Measurements from ENCODE around the gene ZNF511.

Gene ZNF511

DNA sequence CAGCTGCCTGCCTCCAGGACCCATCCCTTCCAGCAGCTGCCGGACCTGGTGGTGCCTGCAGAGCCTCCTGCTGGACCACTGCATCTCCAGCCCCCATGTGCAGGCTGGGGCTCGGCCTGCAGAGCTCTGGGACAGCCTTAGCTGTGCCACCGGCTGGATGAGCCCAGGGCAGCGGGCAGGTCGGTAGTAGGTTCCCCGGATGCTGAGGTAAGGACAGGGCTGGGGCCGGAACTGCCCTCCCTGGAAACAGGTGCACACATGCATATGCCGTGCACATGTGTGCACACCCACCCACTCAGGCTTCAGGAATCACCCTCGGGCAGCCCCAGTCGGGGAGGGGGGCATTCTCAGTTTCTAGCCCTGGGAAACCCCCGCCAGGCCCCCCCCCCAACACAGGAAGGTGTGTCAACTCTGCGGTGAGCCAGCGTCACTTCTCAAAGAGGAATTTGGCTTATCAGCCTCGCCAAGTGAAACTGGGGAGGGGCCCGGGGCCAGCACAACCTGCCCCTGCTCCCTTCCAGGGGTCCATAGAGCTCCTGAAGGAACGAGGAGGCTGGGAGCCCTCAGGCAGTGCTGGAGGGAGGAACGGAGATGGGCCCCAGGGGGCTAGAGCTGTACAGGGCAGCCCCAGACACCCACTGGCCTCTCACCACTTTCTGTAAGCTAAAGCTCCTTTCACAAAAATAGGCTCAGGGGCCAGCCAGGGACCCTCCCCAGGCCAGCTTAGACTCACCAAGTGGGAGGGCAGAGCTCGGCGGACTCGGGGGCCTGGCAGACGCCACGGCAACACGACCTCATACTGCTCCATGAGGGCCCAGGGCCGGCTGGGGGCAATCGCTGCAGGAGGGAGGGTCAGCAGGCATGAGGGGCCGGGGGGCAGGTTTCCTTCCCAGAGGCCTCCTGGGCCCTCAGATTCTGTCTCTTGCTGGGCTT is 33.7 kb upstream of the ZNF511 start:
- peak; percentile 66 for DNase-seq

GRCh38 chr10:133275684-133276092 is 33.0 kb upstream of the ZNF511 start:
- DNase-seq, result peak; percentile 55

DNA sequence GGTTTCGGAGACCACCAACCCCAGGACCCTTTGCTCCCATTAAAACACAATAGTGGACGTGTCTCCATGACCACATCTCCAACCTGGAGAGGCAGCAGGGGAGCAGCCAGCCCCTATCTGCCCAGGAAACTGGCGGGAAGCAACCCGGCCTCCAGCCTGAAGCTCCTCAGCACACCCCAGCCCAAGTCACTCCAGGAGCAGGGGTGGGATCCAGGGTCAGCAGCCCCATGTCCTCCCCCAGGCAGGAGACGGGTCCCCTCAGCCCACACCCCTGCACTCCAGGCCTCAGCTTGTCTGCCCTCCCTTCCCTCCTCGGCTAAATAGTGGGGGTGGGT is 32.6 kb upstream of the ZNF511 start:
- DNase-seq, result no peak

- DNase-seq, result peak; percentile 77
Observed at GRCh38 chr10:133276435-133277201, 32.1 kb upstream of the ZNF511 start, which contains the start of gene ADAM8. TSS of gene ADAM8 (minus strand) at chr10:133276868. CDS start at chr10:133276817, 51 bp downstream.

GRCh38 chr10:133277277-133277992 is 31.3 kb upstream of the ZNF511 start:
- no peak for DNase-seq

GRCh38 chr10:133277993-133278576 is 30.6 kb upstream of the ZNF511 start:
- DNase-seq, result no peak

DNA sequence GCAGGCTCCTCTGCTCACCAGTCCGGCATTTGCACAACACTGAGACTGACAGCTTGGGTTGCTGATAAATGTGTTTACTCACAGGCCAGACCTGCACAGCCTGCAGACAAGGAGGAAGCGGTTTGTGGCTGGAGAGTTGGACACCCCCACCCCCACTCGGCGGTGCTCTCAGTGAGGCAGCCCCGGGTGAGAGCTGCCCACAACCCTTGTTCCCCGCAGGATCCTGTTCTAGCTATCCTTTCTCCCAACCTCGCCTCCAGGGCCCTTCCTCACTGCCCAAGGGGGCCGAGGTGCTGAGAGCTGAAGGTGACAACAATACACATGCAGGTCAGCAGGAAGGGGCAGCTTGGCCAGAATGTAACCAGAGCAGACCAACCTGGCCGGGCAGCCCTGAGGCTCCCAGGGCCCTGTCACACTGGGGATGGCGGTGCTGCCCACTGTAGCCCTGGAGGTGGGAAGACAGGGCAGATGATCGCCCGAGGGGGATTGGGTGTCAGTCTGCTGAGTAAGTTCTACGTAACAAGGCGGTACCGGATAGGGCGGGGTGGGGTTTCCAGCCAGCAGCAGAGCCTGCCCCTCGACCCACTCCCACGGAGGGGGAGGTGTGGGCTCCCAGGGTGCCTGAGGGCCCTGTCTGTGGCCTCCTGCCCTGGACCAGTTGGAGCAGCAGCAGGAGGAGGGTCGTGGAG is 30.0 kb upstream of the ZNF511 start:
- peak; percentile 64 for DNase-seq

- no peak for DNase-seq
Observed at GRCh38 chr10:133279326-133280226, 29.1 kb upstream of the ZNF511 start.

GRCh38 chr10:133280391-133281059 is 28.2 kb upstream of the ZNF511 start:
- DNase-seq, result no peak

DNA sequence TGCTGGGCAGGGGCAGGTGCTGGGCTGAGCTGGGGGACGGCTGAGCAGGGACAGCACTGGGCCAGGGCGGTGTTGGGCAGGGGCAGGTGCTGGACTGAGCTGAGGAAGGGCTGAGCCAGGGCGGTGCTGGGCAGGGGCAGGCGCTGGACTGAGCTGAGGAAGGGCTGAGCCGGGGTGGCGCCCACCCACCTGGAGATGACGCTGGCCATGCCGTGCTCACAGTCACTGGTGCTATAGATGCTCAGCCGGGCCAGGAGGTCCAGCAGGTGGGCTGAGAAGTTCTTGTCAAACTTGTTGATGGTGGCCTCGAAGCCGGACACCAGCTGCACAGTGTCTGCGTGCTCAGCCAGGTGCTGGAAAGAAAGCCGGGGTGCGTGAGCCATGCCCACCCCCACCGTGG is 27.6 kb upstream of the ZNF511 start:
- no peak for DNase-seq

DNA sequence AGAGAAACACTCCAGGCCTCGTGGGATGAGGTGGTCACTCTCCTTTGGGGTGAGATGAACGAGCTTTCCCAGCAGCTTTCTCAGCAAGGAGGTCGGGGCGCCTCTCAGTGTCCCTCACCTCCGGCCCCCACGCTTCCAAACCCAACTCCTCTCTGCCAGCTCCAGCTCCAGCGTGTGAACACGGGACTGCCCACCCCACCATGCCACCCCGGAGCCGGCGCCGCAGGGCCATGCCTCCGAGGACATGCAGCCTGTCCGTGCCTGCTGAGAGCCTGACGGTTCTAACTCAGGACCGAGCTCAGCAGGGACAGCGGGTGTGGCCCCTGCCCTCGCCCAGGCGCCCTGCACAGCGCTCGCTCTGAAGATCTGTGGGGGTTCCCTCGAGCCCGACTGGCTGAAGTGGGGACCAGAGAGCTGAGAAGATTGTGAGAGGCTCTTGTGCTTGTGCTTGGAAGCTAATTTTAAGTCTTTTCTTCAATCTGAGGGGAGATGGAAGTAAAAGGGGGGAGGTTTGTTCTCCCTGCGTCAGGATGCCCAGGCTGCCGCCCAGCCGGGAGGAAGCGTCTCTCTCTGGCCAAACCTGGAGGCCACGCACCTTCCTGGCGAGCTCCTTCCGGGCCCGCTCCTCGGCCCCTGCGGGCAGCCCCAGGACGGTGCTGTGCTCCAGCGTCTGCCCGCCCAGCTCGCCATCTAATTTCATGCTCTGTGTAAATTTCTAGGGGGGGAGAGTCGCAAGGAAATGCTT is 26.9 kb upstream of the ZNF511 start:
- no peak for DNase-seq

DNA sequence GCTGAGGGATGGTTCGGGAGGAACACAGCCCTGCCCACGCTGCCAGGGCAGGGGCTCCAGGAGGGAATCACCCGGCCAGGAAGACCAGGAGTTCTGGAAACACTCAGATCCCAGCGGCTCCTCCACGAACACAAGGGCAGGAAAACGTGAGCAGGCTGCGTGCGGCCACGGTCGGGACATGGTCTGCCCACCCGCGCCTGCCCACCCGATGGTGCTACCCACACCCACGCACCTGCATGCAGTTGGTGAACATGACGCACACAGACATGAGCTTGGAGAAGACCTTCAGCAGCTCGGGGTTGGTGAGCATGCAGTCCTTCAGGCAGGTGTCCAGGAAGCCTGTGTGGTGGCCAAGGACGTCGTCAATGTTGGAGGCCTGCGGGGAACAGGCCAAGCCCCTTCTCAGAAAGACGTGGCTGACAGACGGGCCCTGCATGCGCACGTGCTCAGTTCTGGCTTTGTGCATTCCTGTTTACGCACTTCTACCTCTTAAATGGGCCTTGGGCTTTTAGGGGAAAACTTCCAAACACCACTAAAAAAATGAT is 25.8 kb upstream of the ZNF511 start:
- DNase-seq, result no peak

DNA sequence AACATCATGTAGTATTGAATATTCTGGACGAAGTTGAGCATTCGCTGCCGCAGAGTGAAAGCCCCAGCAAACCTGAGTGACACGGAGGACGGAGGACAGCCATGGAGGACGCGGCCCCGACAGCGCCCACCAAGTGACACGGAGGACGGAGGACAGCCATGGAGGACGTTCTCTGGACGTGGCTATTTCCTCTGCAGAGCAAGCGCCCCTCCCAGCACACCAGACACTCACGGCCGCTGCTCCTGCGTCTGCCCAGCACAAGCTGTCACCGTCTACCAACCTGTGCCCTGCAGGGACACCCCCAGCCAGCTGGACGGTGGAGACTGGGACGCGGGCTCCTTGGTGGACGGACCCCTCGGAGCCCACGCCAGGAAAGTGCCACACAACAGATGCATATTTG is 24.8 kb upstream of the ZNF511 start:
- DNase-seq, result no peak

DNA sequence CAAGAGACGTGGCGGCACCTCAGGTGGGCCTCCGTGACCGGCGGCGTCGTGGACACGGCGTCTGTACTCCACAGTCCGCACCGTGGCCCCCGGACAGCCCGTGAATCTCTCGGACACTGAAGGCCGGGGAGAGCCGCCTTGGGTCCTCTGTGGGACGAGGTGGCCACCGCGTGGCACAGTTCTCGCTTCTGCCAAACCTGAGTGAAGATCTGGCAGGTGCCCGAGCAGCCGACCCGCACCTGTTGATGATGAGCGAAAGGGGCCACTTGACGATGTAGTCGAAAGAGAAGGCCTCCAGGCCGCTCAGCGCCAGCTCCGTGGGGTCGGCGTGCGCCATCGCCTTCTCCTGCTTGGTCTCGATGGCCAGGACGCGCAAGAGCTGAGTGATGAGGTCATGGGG is 23.5 kb upstream of the ZNF511 start:
- no peak for DNase-seq

DNA sequence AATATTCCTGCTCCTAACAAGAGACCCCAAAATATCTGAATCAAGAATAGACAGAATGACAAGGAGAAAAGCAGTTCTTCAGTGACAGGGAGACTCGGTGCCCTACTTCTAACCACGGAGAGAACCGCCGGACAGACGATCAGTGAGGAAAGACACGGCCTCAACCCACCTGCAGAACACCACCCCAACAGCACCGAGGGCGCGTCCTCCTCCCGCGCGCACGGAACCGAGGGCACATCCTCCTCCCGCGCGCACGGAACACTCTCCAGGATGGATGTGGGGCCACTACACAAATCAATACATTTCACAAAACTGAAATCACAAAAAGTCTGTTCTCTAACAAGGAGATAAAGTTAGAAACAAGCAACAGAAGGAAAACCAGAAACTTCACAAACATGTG is 22.3 kb upstream of the ZNF511 start:
- DNase-seq, result no peak

DNA sequence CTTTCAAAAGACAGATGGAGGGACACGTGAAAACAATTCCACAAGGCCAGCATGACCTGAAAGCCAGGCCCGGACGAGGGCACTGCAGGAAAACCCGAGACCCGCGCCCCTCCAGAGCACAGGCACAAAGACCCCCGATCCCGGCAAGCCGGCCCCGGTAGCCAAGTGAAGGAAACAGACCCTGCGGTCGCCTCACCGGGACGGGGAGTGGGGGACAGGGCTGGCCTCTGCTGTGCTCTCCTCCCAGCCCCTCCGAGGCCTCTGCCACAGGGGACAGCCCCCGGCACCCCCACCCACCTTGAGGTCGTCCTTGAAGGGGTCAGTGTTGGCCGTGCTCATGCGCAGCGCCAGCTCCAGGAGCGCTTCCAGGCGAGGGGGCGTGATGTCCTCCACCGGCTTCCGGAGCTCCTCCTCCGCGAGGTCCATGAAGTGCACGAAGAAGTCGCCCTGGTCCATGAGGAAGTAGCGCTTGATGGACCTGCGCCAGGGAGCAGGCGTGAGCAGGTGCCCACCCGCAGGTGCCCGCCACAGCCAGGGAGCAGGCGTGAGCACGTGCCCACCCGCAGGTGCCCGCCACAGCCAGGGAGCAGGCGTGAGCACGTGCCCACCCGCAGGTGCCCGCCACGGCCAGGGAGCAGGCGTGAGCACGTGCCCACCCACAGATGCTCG is 20.7 kb upstream of the ZNF511 start:
- no peak for DNase-seq

DNA sequence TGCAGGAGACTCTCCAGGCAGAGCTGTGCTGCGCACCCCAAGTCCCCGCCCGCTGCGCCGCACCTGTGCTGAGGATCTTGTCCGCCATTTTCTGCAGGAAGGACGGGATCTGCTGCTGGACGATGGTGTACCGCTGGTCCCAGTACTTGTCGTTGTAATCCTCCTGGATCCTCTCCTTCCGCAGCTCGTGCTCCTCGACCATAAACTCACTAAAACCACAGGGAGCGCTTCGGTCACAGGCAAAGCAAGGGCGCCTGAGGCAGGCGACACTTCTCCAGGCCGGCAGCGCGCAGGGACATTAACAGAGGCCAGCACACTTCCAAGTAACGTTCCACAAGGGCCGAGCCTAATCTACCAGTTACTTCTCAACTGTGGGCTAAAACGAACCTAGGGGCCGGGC is 19.0 kb upstream of the ZNF511 start:
- no peak for DNase-seq

DNA sequence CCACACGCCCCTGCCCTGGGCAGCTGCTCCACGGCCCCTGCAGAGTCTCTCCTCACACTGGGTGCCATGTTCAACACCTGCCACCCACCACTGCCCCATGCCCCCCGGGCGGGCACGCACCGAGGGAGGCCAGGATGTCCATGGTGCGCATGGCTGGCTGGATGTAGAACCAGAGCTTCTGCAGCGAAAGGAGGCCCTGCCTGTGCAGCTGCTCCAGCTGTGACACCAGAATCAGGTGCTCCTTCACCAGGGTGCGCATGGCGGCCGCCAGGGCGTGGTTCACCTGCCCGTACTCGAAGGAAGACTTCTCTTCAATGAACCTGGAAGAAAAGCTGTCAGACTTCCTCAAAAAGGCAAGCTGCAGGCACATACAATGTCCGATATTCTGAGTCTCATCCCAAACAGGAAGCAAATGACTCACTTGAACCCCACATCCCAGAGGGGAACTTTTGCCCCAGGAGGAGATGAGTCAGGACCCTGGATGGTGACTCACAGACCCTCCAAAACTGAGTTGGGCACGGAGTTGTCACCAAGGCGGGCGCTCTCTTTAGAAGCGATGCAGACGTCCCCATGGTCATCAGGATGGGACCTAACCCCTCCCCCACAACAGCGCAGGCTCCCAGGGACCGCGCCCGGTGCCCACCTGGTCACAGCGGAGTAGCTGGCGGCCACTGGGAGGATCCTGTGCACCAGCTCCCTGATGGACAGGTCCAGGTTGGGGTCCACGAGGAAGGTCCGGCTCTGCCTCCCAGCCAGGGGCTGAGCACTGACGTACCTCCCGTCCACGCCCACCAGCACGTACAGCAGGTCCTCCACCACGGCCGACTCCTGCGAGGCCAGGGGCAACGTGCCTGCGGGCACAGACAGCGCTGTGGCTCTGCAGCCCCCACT is 15.6 kb upstream of the ZNF511 start:
- no peak for DNase-seq

All from activated CD4-positive, CD25-positive, alpha-beta regulatory T cell treated with anti-CD3 and anti-CD28 coated beads, Interleukin-2, amount 50 U/mL, for 72 hours (primary cell).